HT-29 (cell line): ENCODE data around the gene TEX50. TPM values are rescaled to one million over a fixed set of nuclear protein-coding genes. Genes with fewer than 3 reads are reported as not detected.
A peak's percentile ranks its signal among the peaks of the same experiment; 100 is the strongest.
"Not testable (repeated sequence)": the region's sequence is repeated elsewhere in the genome, so short reads cannot be mapped to it uniquely, and the experiment has no call there.

Experiments
- DNase-seq: peaks from one replicate; pipeline ENCODE4 v3.0.0-alpha.2; 2015; ENCODE audit warnings: low spot score
- total RNA-seq: library from RNA; depleted of rRNA; stranded (reverse); fragments of >200 nt; shearing (Covaris generic); gene quantifications from 2 replicates; pipeline ENCODE4 v1.2.3, GENCODE V29; 2014; rRNA removed

Gene TEX50, protein sequence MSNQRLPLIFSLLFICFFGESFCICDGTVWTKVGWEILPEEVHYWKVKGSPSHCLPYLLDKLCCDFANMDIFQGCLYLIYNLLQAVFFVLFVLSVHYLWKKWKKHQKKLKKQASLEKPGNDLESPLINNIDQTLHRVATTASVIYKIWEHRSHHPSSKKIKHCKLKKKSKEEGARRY
- not detected in 2 replicates for total RNA-seq

DNA sequence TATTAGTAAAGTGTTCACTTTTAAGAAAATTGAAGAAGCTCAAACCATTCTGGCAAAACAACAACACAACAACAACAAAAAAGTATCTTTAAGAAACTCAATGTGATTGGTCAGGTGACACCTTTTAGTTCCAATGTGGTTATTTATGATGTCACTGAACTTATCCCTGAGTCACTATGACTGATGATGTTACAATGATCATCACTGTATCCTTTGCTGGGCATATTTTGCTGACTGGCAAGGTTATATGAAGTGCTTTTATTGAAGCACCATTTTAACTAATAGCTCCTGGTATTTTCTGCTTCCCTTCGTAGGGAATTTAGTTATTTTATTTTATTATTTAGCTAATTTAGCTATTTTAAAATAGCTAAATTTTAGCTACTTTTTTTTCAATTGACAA, at the start of gene TEX50:
TEX50 (plus strand) TSS at position 223 of the 400 bp plus-strand sequence. CDS start 184 bp downstream, outside the sequence.
- DNase-seq: no peak

- no peak for DNase-seq
These were observed 44.6 kb upstream of the TEX50 start for GRCh38 chr1:173590557-173590956.

GRCh38 chr1:173591138-173591537, 44.0 kb upstream of the TEX50 start:
- DNase-seq: not testable (repeated sequence)

DNA sequence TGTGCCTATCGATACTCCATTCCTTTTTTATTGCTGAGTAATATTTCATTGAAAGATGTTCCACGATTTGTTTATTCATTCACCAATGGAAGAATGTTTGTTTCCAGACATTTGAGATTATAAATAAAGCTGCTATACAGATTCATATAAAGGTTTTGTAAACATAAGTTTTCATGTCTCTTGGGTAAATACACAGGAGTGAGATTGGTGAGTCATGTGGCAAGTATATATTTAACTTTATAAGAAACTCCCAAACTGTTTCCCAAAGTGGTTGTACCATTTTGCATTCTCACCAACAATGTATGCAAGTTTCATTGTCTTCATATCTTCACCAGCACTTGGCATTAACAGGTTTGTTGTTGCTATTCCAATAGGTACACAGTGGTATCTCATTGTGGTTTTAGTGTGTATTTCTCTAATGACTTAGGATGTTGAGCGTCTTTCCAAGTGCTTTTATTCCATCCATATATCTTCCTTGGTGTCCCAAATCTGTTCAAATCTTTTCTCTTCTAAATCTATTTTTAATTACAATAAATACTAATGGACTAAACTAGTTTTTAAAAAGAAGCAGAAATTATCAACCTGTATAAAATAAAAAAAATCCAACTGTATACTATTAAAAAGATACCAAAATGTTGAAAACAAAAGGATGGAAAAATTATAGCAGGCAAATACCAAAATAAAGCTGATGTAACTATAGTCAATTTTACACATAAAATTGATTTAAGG, 38.9 kb upstream of the TEX50 start:
- no peak for DNase-seq

DNA sequence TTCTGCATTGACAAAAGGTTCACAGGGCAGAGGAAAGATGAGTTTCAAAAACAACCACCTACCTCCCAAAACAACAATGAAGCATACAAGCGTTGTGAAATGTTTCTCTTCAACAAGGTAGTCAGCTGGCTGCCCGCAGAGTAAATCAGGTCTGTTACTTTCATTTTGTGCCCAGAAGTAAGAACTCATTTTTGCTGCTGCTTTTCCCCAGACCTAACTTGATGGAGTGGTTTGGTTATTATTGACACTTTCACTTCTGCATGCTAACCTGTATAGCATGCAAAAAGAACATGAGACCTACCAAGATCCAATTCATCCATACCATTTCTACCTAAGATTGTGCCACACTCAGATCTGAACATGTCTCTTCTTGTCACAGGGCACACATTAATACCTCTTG, 33.5 kb upstream of the TEX50 start:
- DNase-seq: no peak

DNA sequence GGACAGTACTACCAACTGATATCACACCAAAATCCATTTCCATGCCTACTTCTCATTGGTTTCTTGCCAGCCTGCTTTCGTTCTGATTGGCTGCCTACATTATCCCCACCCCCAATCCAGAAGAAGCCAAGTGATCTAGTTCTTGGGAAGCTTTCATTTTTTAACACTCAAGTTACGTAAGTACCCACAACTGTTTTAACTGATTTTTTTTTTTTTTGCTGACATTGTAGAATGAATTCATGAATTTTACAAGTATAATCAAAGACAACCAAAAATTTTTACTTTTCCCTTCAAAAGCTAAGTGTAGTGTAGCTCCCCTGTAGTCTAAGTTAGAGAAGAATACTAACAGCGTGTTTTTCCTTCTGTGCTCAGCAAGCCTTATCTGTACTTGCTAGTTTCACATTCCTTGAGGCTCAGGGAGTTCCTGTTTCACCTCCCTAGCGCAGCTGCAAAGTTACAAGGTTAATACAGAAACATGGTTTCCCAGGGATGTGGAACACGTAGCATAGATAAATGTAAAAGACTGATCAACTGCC, 32.0 kb upstream of the TEX50 start, which contains the start of gene SLC9C2:
SLC9C2 (minus strand) TSS at position 17 of the 536 bp plus-strand sequence. CDS start 1,296 bp downstream, outside the sequence.
- no peak for DNase-seq

GRCh38 chr1:173608503-173609216, 26.5 kb upstream of the TEX50 start:
- no peak for DNase-seq

DNA sequence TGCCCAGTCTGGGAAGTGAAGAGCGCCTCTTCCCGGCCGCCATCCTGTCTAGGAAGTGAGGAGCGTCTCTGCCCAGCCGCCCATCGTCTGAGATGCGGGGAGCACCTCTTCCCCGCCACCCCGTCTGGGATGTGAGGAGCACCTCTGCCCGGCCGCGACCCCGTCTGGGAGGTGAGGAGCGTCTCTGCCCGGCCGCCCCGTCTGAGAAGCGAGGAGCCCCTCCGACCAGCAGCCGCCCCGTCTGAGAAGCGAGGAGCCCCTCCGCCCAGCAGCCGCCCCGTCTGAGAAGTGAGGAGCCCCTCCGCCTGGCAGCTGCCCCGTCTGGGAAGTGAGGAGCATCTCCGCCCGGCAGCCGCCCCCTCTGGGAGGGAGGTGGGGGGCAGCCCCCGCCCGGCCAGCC, 22.1 kb upstream of the TEX50 start:
- not testable (repeated sequence) for DNase-seq

GRCh38 chr1:173616859-173617258, 18.3 kb upstream of the TEX50 start:
- no peak for DNase-seq

GRCh38 chr1:173627269-173627668, 7.9 kb upstream of the TEX50 start:
- DNase-seq: no peak

- no peak for DNase-seq
These were observed 6.2 kb upstream of the TEX50 start for GRCh38 chr1:173628888-173629287.

DNA sequence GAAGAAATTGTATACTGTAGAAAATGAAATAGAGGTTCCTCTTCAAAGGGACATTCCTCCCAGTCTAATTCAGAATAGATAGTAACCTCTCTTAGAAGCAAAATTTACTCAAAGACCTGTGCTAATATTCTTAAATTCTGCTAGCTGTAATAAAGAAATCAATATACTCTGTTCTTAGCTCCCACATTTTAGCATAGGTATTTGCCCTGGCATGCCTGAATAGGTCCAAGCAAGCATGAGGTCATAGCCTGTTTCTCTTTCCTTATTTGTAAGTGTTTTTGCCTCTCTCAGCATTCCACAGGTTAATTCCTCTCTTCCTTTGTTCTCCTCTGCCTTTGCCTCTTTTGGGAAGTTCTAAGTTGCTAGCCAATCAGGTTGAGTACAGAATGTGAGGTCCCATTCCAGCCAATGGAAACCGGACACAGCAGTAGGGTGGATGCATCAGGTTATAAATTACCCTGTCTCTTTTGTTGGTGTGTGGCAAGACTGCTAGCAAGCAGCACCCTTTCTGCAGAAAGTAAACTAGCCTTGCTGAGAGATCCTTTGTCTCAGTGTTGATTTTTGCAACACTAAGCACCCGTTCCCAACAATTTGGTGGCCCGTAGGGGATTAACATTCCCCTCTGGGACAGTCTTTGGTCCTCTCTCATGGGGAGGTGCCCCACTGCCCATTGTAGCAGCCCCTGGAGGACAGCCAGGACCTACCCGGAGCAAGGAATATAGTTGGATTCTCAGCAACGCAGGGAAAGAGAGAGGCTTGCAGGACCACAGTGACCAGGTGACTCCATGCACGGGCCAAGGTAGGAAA, 2.3 kb downstream of the TEX50 start:
- DNase-seq: not testable (repeated sequence)

DNA sequence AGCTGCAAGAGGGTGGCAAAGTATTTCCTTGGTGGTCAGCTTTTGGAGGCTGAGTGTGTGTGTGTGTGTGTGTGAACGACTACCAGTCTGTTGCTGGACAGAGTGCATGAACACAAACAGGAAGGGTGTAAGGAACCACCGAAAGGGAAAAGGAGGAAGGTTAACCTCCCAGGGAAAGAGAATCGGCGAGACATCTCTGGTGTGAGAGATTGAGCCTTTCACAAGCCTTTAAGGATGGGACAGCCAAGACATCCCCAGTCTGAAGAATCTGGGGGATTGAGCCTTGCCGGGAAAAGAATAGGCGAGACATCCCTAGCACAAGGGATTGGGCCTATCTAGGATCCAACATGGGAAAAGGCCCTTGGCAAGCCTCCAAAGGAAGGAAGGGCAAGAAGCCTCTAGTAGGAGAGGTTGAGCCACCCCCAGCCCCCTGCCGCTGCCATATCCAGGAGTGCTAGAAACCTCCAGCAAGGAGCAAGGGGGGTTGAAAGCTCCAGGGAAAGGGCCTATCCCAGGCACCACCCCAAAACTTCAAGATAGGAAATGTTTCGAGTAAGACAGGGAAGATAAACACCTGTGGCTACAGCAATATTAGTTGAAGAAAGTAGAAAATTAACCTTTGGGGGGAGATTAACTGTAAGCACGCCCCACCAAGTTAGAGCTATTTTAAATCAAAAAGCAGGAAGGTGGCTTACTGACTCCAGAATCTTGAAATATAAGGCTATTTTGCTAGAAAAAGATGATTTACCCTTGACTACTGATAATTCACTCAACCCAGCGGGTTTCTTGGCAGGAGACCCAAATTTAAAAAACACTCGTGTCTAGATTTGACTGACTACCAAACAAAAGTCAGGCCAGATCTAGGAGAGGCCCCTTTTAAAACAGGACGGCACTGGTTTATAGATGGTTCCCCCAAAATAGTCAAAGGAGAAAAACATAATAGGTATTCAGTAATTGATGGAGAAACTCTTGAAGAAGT, 3.2 kb downstream of the TEX50 start:
- DNase-seq: no peak

- no peak for DNase-seq
These were observed 4.0 kb downstream of the TEX50 start for GRCh38 chr1:173639102-173639501.

DNA sequence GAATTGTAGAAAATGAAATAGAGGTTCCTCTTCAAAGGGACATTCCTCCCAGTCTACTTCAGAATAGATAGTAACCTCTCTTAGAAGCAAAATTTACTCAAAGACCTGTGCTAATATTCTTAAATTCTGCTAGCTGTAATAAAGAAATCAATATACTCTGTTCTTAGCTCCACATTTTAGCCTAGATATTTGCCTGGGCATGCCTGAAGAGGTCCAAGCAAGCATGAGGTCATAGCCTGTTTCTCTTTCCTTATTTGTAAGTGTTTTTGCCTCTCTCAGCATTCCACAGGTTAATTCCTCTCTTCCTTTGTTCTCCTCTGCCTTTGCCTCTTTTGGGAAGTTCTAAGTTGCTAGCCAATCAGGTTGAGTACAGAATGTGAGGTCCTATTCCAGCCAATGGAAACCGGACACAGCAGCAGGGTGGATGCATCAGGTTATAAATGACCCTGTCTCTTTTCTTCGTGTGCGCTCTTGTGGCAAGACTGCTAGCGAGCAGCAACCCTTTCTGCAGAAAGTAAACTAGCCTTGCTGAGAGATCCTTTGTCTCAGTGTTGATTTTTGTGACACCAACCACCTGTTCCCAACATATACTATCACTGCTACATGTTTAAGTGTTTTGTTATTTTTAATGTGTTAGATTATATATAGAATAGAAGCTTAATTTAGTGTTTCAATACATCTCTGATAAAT, 7.5 kb downstream of the TEX50 start:
- not testable (repeated sequence) for DNase-seq

DNA sequence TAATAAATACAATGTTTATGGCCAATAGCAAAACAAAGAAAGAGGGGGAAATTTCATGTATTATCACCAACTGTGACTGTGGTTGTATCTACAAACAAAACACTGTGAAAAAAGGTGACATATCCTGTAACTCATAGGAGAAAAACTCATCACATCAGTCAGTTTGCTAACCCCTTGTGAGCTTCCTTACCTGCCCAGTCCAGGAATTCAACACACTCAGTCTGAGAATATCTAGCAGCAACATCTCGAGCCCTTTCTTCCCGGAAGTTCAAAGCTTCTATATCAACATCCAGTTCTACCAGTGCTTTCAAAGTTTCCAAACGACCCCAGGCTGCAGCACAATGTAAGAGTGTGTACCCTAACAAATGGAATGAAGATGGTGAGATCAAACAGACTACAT, 11.5 kb downstream of the TEX50 start:
- peak; percentile 51 for DNase-seq

- peak; percentile 3 for DNase-seq
These were observed 13.9 kb downstream of the TEX50 start for GRCh38 chr1:173648880-173649605.

DNA sequence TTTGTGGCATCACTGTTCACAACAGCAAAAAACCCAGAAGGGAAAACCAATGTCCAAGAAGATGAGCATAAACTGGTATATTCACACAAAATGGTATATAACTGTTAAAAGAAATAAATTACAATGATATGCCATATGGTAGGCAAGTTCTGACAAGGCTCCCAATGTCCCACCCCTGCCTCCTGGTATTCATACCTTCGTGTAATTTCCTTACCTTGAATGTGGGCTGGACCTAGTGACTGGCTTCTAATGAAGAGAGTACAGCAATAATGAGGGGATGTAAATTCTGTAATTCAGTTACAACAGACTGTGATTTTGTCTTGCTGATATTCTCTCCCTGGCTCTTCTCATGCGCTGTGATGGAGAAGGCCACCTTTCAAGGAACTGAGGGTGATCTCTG, 25.2 kb downstream of the TEX50 start:
- DNase-seq: no peak

DNA sequence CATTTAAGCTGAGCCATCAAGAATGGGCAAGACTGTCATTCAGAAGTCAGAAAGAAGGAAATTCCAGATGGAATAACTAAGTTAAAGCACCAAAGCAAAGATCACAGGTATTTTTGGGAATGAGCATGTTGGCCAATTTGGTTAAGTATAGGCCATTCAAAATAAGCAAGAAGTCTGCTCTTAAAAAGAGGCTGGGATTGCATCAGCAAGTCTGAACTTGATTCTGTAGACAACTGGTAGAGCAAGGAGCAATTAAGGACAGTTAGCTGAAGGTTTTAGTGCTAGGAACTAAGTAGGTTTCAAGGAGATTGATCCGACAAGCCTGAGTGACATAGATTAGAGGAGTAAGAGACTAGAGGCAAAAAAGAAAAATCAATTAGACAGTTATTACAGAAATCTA, 26.1 kb downstream of the TEX50 start:
- no peak for DNase-seq
